D721Med (cell line): ENCODE measurements around the gene OR13A1.

Experiments used
- DNase-seq: peaks from one replicate; pipeline ENCODE4 v3.0.0; 2011; ENCODE audit warnings: low spot score; ENCODE audit not compliant: insufficient read length
- FAIRE-seq: peaks from 2 replicates; lab custom pipeline; 2011; peaks lifted over from hg19 to GRCh38; lab: Jason Lieb, UNC
- TF ChIP-seq, protein P1 (sequence below): IDR thresholded peaks from 2 replicates; pipeline ENCODE4 v1.5.1; 2012; ENCODE audit warnings: mild to moderate bottlenecking, control low read depth; ENCODE audit not compliant: insufficient read depth; ENCODE audit errors: missing control alignments

The OR13A1 gene

DNA sequence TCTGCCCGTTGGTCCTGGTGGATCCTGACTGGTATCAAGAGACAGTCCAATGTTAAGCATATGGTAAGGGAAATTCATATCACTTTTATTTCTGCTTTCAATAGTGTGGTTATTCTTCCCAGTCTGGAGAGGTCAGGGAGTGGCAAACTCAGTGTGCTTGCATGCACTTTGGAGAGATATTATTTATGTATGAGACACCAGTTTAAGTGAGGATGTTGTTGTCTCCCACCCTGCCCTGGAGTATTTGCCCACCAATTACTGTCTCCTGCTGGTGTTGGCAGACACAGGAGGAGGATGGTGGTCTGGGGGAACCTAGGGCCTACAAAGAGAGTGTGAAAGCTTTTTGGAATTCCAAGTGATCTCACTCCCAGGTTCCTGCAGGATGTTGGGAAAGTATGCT is 59.7 kb downstream of the OR13A1 start:
- DNase-seq (no peak), FAIRE-seq (no peak)
- TF ChIP-seq, protein P1, sequence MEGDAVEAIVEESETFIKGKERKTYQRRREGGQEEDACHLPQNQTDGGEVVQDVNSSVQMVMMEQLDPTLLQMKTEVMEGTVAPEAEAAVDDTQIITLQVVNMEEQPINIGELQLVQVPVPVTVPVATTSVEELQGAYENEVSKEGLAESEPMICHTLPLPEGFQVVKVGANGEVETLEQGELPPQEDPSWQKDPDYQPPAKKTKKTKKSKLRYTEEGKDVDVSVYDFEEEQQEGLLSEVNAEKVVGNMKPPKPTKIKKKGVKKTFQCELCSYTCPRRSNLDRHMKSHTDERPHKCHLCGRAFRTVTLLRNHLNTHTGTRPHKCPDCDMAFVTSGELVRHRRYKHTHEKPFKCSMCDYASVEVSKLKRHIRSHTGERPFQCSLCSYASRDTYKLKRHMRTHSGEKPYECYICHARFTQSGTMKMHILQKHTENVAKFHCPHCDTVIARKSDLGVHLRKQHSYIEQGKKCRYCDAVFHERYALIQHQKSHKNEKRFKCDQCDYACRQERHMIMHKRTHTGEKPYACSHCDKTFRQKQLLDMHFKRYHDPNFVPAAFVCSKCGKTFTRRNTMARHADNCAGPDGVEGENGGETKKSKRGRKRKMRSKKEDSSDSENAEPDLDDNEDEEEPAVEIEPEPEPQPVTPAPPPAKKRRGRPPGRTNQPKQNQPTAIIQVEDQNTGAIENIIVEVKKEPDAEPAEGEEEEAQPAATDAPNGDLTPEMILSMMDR, result no peak

DNA sequence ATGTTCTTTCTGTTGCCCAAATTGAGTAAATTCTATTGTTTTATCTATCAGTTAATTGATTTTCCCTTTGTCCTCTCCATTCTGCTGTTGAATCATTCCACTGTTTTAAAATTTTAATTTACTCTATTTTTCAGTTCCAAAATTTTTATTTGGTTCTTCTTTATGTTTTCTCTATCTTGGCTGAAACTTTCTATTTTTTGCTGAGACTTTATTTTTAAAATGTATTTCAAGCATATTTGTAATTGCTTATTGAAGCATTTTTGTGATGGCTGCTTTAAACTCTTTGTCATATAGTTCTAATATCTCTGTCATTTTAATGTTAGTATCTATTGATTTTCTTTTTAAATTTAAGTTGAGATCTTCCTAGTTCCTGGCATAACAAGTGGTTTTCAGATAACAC is 60.5 kb downstream of the OR13A1 start:
- FAIRE-seq, result no peak
- TF ChIP-seq, protein P1, result no peak

GRCh38 chr10:45253183-45253914 is 62.1 kb downstream of the OR13A1 start:
- FAIRE-seq, result no peak
- no peak for DNase-seq
- TF ChIP-seq, protein P1, result no peak

More for the DNA sequence above, 60.5 kb downstream of the OR13A1 start:
- no peak for DNase-seq
